Hepatocyte (in vitro differentiated cells): ENCODE results near the gene SAPCD2.

Experiments
- CTCF ChIP-seq: fragments of 200-600 bp; sonication (generic); IDR thresholded peaks from 2 replicates; pipeline ENCODE4 v1.5.1; 2016; ENCODE audit warnings: antibody characterized with exemption, mild to moderate bottlenecking; ENCODE audit not compliant: poor library complexity
- EZH2phosphoT487 ChIP-seq: fragments of 200-600 bp; sonication (generic); IDR thresholded peaks from one replicate; pipeline ENCODE4 v1.6.1; 2018; ENCODE audit warnings: antibody characterized with exemption, mild to moderate bottlenecking, low read depth, moderate library complexity; ENCODE audit not compliant: unreplicated experiment, severe bottlenecking

GRCh38 chr9:137030538-137031527, 39.5 kb downstream of the SAPCD2 start:
- TF ChIP-seq CTCF, result no peak
- TF ChIP-seq EZH2phosphoT487, result no peak
